ENCODE data around the gene OR2B6.

OR2B6 gene

DNA sequence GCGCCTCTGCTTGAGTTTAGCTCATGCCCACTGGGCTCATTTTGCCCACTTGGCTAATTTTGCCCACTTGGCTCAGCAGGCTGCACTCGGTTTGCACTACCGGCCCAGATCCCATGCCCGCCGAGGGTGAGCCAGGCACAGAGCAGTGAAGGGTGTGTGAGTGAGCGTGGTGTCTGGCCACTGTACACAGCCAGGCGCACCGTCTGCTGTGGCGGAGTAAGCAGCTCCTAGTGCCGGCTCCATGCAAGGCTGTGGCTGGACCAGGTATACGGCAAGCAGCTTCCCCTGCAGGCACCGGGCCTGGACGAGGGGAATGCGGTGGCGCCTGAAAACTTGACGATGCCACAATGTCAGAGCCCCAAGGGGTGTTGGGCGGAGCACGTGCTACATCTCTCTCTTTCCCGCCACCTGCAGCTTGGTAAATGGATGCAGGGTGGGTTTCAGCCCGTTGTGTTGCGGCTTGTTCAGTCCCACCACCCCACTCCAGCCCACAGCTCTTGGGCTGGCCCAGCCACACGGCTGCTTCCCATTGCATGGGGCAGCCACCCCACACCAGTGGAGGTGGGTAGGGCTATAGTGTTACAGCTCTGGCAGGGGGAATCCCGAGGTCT, 9.9 kb downstream of the OR2B6 start:
- no peak for DNase-seq (ENCODE audit: low read depth)
- no peak overlapping the region for H3K4me3 ChIP-seq (replicated peaks; ENCODE audit: low read depth, low read length)
- TF ChIP-seq, protein P1, sequence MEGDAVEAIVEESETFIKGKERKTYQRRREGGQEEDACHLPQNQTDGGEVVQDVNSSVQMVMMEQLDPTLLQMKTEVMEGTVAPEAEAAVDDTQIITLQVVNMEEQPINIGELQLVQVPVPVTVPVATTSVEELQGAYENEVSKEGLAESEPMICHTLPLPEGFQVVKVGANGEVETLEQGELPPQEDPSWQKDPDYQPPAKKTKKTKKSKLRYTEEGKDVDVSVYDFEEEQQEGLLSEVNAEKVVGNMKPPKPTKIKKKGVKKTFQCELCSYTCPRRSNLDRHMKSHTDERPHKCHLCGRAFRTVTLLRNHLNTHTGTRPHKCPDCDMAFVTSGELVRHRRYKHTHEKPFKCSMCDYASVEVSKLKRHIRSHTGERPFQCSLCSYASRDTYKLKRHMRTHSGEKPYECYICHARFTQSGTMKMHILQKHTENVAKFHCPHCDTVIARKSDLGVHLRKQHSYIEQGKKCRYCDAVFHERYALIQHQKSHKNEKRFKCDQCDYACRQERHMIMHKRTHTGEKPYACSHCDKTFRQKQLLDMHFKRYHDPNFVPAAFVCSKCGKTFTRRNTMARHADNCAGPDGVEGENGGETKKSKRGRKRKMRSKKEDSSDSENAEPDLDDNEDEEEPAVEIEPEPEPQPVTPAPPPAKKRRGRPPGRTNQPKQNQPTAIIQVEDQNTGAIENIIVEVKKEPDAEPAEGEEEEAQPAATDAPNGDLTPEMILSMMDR (IDR thresholded peaks at IDR 0.05; ENCODE audit: low read length, missing control alignments) = no peak

DNA sequence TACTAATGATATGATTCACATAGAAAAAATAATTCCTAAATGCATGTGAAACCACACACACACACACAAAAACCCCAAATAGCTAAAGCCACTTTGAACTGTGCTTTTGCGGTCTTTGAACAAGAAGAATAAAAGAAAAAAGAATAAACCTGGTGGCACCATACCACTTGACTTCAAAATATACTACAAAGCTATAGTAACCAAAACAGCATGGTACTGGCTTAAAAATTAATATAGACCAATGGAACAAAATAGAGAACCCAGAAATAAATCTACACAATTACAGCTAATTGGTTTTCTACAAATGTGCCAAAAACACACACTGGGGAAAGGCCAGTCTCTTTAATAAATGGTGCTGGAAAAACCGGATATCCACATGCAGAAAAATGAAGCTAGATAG, 13.4 kb downstream of the OR2B6 start:
- H3K4me3 ChIP-seq (replicated peaks; ENCODE audit: low read depth, low read length) = no peak overlapping the region
- DNase-seq (ENCODE audit: low read depth) = no peak
- TF ChIP-seq, protein P1 (IDR thresholded peaks at IDR 0.05; ENCODE audit: low read length, missing control alignments) = no peak

DNA sequence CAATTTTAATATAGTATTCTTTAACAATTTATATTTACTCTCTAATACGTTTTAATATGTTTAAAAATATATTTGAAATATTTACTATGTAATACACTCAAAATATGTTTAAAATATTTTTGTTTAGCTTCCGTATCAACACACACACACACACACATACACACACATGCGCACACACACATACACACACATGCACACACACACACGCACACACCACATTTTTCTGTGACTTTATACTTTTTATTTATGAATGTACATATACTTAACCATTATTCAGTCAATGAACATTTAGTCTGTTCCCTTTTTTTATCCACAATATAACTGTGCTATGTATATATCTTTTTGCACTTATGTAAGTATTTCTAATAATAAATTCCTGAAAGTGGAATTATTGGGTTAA, 15.7 kb downstream of the OR2B6 start:
- DNase-seq (ENCODE audit: low read depth) = no peak
- TF ChIP-seq, protein P1 (IDR thresholded peaks at IDR 0.05; ENCODE audit: low read length, missing control alignments) = no peak
- H3K4me3 ChIP-seq (replicated peaks; ENCODE audit: low read depth, low read length) = no peak overlapping the region

DNA sequence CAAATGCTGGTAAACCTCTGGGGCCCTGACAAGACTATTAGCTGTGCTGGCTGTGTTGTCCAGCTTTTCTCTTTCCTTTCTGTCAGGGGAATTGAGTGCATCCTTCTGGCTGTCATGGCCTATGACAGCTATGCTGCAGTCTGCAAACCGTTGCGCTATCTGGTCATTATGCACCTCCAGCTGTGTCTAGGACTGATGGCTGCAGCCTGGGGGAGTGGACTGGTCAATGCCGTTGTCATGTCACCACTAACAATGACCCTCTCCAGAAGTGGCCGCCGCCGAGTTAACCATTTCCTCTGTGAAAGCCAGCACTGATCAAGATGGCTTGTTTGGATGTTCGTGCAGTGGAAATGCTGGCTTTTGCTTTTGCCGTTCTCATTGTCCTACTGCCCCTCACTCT, 20.3 kb downstream of the OR2B6 start:
- no peak overlapping the region for H3K4me3 ChIP-seq (replicated peaks; ENCODE audit: low read depth, low read length)
- no peak for DNase-seq (ENCODE audit: low read depth)
- TF ChIP-seq, protein P1 (IDR thresholded peaks at IDR 0.05; ENCODE audit: low read length, missing control alignments) = no peak

DNA sequence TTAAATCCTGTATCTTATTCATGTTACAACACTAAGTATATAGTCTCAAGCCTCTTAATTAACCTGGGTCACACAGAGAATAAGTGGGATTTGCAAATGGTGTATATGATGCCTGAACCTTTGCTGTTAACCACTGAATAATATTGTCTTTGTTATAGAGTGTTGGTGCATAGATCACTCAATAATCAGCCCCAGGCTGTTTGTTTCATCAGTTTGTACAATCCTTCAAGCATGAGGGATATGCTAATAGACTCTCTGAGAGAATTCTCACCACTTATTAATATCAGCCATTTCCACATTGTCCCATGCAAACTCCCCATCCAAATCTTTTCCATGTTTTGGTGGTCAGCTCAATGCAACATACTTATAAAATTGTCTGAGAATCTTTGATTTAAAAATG, 21.7 kb downstream of the OR2B6 start:
- DNase-seq (ENCODE audit: low read depth) = no peak
- no peak overlapping the region for H3K4me3 ChIP-seq (replicated peaks; ENCODE audit: low read depth, low read length)
- TF ChIP-seq, protein P1 (IDR thresholded peaks at IDR 0.05; ENCODE audit: low read length, missing control alignments) = no peak

DNA sequence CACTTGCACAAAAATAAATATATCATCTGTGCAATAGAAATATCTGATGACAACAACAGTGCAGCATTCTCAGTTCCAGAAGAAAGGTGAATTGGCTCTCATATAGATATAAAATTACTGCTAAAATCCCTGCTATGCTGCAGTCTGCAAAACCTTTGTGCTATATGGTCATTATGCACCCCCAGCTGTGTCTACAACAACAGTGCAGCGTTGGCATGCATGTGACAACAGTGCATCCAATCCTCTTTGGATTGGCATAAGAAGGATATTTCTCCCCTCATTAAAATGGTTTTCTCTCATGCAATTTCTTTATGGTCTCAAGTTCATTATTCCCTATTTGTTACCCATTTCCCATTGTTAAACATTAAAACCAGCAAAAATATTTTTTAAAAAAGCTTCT, 23.1 kb downstream of the OR2B6 start:
- DNase-seq (ENCODE audit: low read depth) = no peak
- TF ChIP-seq, protein P1 (IDR thresholded peaks at IDR 0.05; ENCODE audit: low read length, missing control alignments) = no peak
- H3K4me3 ChIP-seq (replicated peaks; ENCODE audit: low read depth, low read length) = no peak overlapping the region

All from fibroblast of pulmonary artery (primary cell).